Esophagus squamous epithelium (tissue), 5 donors: ENCODE measurements around the gene SIX2. TPM values are rescaled to one million over a fixed set of nuclear protein-coding genes. Genes with fewer than 3 reads are reported as not detected.

ENCODE experiments used
- DNase-seq: peaks from one replicate; lab custom pipeline; 2025; lab: John Stamatoyannopoulos, UW
- H3K27ac ChIP-seq, 4 donors: fragments of 200-600 bp; sonication (generic); one replicate each; pipeline ENCODE4 v1.5.1; 2016 to 2019; ENCODE audit warnings: mild to moderate bottlenecking in 1 of 4
- H3K27me3 ChIP-seq, 4 donors: fragments of 200-600 bp; sonication (generic); 1 replicate in 3 of 4; 2 replicates in 1 of 4; pipeline versions ENCODE4 v1.5.1 to v1.6.0; 2017 to 2021; ENCODE audit warnings: antibody characterized with exemption in 1 of 4
- H3K36me3 ChIP-seq, 3 donors: fragments of 200-600 bp; sonication (generic); one replicate each; pipeline ENCODE4 v1.5.1; 2016 to 2019
- H3K4me1 ChIP-seq, 3 donors: fragments of 200-600 bp; sonication (generic); one replicate each; pipeline ENCODE4 v1.5.1; 2017 to 2019
- H3K4me3 ChIP-seq, 4 donors: fragments of 200-600 bp; sonication (generic); 1 replicate in 3 of 4; 2 replicates in 1 of 4; pipeline ENCODE4 v1.5.1; 2016 to 2019; ENCODE audit warnings: mild to moderate bottlenecking in 2 of 4, moderate library complexity in 1 of 4
- H3K9me3 ChIP-seq, 3 donors: fragments of 200-600 bp; sonication (generic); one replicate each; pipeline ENCODE4 v1.5.1; 2016 to 2019
- POLR2A ChIP-seq, 4 donors: fragments of 450-650 bp; IDR thresholded peaks; one replicate each; pipeline ENCODE4 v1.6.1; 2017; ENCODE audit warnings: antibody characterized with exemption in 4 of 4, mild to moderate bottlenecking in 4 of 4, moderate library complexity in 3 of 4
- WGBS, 2 donors: methylation state at CpG; one replicate each; pipeline ENCODE4 v1.1.5; 2018; 5-methylcytosine and 5-hydroxymethylcytosine counted together
- intact Hi-C: fragments of 100-400 bp; cut with DNase I; formaldehyde crosslinking; loops from one replicate; pipeline ENCODE4 v1.15.0; 2022
- total RNA-seq, 4 donors: library from RNA; depleted of rRNA; stranded (reverse); fragments of >200 nt; gene quantifications; one replicate each; pipeline ENCODE4 v1.1.0, GENCODE V29; 2016
- TF ChIP-seq, protein P1 (sequence below), 6 experiments: fragments of 450-650 bp in 4 of 6; fragments of 200-600 bp in 2 of 6; sonication (generic) in 2 of 6; IDR thresholded peaks; one replicate each; pipeline ENCODE4 v1.5.1; 2016 to 2019; ENCODE audit warnings: antibody characterized with exemption in 6 of 6, mild to moderate bottlenecking in 4 of 6, moderate library complexity in 4 of 6
- donor health status: DM: yes; HTN: yes; CAD: no.

The SIX2 gene
- total RNA-seq, 4 donors from 2014 or later: 0.19 TPM; not detected in 3

DNA sequence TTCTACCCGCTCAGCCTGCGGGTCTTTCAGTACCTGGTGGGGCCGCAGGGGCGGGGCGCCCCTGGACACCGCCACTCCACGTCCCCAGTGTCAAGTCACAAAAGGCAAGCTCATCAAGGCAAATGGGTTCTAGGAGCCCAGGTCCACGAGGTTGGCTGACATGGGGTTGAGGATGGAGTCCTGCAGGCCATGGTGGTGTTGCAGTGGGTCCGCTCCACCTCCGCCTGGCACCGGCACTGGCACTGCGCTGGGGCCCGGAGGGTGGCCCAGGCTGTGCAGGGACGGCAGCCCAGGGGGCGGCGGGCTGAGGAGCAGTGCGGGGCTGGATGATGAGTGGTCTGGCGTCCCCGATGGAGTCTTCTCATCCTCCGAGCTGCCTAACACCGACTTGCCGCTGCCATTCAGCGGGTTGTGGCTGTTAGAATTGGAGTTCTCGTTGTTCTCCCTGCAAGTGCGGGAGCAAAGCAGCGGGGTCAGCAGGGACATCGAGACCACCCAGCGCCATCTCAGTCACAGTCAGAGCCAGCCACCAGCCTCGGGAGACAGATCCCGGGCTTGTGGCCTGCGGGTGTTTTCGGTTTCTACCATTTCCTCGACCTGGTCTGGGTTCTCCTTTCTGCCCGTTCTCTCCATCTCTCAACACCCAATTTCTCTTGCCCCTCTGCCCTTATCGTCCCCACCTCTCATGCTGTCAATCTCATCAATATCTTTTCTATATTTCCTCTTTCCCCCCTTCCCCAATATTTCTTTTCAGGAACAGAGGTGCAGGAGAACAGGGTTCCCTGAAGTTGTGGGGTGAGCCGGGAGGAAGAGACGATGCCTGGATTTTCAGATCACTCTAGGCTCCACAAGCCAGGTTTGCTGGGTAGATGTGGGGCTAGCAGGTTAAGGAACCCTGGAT is 3.0 kb downstream of the SIX2 start:
- Histone ChIP-seq H3K4me3 (no peak overlapping the region), H3K36me3 (no peaks in the 10 kb centered on the region), H3K27ac (no peak overlapping the region), H3K4me1 (peaks cover 15 to 56% (median 29%) of the 10 kb centered on the region in 3 donors), H3K27me3 (peaks cover 19 to 100% (median 54%) of the 10 kb centered on the region in 4 donors), H3K9me3 (no peaks in the 10 kb centered on the region)
- intact Hi-C loops: no loop called here
- DNase-seq: no peak
- TF ChIP-seq, protein P1, sequence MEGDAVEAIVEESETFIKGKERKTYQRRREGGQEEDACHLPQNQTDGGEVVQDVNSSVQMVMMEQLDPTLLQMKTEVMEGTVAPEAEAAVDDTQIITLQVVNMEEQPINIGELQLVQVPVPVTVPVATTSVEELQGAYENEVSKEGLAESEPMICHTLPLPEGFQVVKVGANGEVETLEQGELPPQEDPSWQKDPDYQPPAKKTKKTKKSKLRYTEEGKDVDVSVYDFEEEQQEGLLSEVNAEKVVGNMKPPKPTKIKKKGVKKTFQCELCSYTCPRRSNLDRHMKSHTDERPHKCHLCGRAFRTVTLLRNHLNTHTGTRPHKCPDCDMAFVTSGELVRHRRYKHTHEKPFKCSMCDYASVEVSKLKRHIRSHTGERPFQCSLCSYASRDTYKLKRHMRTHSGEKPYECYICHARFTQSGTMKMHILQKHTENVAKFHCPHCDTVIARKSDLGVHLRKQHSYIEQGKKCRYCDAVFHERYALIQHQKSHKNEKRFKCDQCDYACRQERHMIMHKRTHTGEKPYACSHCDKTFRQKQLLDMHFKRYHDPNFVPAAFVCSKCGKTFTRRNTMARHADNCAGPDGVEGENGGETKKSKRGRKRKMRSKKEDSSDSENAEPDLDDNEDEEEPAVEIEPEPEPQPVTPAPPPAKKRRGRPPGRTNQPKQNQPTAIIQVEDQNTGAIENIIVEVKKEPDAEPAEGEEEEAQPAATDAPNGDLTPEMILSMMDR (IDR thresholded peaks at IDR 0.05): no peak
- no peak for TF ChIP-seq POLR2A (IDR thresholded peaks at IDR 0.05)
- 61 to 73% methylated on average over 19 to 29 of the region's 37 CpGs for WGBS, 2 donors

DNA sequence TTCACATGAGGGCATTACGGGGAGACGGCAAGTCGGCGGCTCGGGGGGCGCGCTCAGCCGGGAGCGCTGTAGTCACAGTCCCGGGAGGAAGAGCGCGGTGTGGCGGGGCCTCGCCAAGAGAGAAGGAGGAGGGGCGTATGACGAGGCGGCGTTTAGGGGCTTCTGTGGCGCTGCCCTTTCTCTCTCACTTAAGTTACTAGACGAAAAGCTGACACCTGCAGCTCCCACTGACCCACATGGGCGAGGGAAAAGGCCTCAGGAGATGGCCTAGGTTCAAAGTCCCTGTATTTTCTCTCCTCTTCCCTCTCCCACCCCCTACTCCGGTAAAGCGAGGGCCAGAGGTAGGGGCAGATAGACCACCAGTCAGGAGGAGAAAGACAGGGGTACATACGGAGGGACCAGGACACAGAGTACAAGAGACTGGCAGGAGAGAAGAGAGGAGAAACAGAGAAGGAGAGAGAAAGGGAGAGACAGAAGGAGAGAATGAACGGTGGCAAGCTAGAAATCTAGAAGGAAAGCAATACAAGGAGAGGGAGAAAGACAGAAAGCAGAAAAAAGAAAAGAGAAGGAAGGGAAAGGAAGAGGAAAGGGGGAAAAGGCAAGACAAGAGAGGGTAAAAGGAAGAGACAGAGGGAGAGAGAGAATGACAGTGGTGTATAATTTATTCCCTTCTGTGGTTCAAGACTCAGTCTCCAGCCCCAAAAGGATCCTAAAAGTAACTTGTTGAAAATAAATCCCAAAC is 3.8 kb downstream of the SIX2 start:
- no peak overlapping the region for H3K4me3 ChIP-seq
- WGBS, 2 donors: 48 to 49% methylated on average over 19 to 24 of the region's 25 CpGs
- H3K27ac ChIP-seq: no peak overlapping the region
- H3K36me3 ChIP-seq: no peaks in the 10 kb centered on the region
- intact Hi-C loops: no loop called here
- TF ChIP-seq, protein P1 (IDR thresholded peaks at IDR 0.05): no peak
- no peak for TF ChIP-seq POLR2A (IDR thresholded peaks at IDR 0.05)
- DNase-seq: no peak
- peaks cover 15 to 57% (median 30%) of the 10 kb centered on the region in 3 donors for H3K4me1 ChIP-seq
- no peaks in the 10 kb centered on the region for H3K9me3 ChIP-seq
- peaks cover 28 to 100% (median 53%) of the 10 kb centered on the region in 4 donors for H3K27me3 ChIP-seq

DNA sequence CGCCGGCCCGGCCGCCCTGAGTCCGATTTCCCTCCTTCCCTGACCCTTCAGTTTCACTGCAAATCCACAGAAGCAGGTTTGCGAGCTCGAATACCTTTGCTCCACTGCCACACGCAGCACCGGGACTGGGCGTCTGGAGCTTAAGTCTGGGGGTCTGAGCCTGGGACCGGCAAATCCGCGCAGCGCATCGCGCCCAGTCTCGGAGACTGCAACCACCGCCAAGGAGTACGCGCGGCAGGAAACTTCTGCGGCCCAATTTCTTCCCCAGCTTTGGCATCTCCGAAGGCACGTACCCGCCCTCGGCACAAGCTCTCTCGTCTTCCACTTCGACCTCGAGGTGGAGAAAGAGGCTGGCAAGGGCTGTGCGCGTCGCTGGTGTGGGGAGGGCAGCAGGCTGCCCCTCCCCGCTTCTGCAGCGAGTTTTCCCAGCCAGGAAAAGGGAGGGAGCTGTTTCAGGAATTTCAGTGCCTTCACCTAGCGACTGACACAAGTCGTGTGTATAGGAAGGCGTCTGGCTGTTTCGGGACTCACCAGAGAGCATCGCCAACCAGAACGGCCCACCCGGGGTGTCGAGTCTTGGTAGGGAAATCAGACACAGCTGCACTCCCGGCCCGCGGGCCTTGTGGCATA is 4.6 kb downstream of the SIX2 start:
- Histone ChIP-seq H3K36me3 (no peaks in the 10 kb centered on the region), H3K27me3 (peaks cover 28 to 100% (median 55%) of the 10 kb centered on the region in 4 donors), H3K27ac (no peak overlapping the region), H3K9me3 (no peaks in the 10 kb centered on the region), H3K4me1 (peaks cover 13 to 52% (median 25%) of the 10 kb centered on the region in 3 donors), H3K4me3 (peak overlapping the region in 3 of 4 donors; percentile 14 to 51 (median 16))
- WGBS, 2 donors: 6 to 8% methylated on average over 11 to 16 of the region's 45 CpGs
- intact Hi-C loops: no loop called here
- no peak for DNase-seq
- TF ChIP-seq POLR2A (IDR thresholded peaks at IDR 0.05): no peak
- TF ChIP-seq, protein P1 (IDR thresholded peaks at IDR 0.05): no peak

DNA sequence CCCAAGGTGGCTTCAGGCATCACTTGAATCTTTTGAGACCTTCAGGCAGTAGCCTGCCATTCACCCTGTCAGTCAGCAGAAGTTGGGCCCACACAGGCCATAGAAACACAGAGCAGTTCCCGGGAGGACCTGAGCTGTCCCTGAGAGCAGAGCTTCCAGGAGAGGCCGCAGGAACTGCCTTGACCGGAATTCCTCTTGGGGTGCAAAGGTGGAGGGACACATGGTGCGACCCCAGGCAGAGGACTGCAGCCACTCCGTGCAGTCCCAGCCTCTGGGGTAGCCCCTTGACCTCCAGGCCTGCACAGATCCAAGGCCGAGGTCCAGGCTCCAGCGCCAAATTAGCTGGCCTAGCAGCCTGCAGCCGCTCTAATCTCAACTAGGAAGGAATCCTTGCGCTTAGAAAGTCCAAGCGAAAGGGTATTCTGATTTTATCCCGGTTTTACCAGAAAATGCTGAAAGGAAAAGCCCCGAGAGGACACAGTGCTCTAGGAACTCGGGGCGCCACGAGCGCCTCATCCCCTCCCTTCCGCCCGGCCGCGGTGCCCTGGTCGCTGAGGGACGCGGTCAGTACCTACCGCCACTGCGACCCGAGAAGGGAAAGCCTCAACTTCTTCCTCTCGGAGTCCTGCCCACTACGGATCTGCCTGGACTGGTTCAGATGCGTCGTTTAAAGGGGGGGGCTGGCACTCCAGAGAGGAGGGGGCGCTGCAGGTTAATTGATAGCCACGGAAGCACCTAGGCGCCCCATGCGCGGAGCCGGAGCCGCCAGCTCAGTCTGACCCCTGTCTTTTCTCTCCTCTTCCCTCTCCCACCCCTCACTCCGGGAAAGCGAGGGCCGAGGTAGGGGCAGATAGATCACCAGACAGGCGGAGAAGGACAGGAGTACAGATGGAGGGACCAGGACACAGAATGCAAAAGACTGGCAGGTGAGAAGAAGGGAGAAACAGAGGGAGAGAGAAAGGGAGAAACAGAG is 5.4 kb downstream of the SIX2 start:
- Histone ChIP-seq H3K27ac (no peak overlapping the region), H3K4me1 (peaks cover 10 to 44% (median 25%) of the 10 kb centered on the region in 3 donors), H3K27me3 (peaks cover 28 to 100% (median 59%) of the 10 kb centered on the region in 4 donors), H3K36me3 (no peaks in the 10 kb centered on the region), H3K4me3 (peak overlapping the region in 3 of 4 donors; percentile 14 to 51 (median 16)), H3K9me3 (no peaks in the 10 kb centered on the region)
- WGBS, 2 donors: 26 to 34% methylated on average over 14 to 18 of the region's 41 CpGs
- DNase-seq: no peak
- intact Hi-C loops: no loop called here
- TF ChIP-seq, protein P1 (IDR thresholded peaks at IDR 0.05): no peak
- TF ChIP-seq POLR2A (IDR thresholded peaks at IDR 0.05): no peak
